RWPE1 (cell line): ENCODE data around the gene SOD2.
"Not testable (repeated sequence)": the region's sequence is repeated elsewhere in the genome, so short reads cannot be mapped to it uniquely, and the experiment has no call there.

Experiments
- CTCF ChIA-PET: fragments of 350-600 bp; sonication (Branson Sonifier 250); formaldehyde crosslinking; extraction: SDS; loops from one replicate; lab custom pipeline; 2021; lab: Yijun Ruan, JAX
- POLR2A ChIA-PET: fragments of 400-600 bp; formaldehyde crosslinking; extraction: SDS; loops from one replicate; lab custom pipeline; 2020; ENCODE audit warnings: antibody characterized with exemption; ENCODE audit not compliant: low non-redundant PET; lab: Yijun Ruan, JAX
- DNase-seq: peaks from one replicate; pipeline ENCODE4 v3.0.0; 2012; ENCODE audit warnings: low spot score
- H3K27ac ChIP-seq: fragments of 450-650 bp; 2 replicates; pipeline ENCODE4 v1.5.1; 2017
- TF ChIP-seq, protein P1 (sequence below): fragments of 450-650 bp; conservative IDR thresholded peaks from 2 replicates; pipeline ENCODE4 v1.5.1; 2017; ENCODE audit warnings: low read depth, mild to moderate bottlenecking

The SOD2 gene

DNA sequence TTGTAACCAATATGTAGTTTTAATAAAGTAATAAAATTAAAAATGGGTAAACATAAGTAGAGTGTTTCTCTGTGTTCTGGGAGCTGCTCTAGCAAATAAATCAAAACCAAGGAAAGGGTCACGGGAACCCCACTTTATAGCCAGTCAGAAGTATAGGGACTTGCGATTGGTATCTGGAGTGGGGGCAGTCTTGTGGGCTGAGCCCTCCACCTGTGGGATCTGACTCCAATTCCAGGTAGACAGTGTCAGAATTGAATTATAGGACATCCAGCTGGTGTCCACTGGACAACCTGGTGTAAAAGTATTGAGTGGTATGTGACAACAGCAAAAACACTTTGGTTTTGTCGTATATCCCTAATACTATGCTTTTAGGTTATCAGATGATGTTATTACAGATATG, 14.5 kb downstream of the SOD2 start:
- no peak overlapping the region for H3K27ac ChIP-seq
- DNase-seq: no peak
- ChIA-PET POLR2A (no interaction called here), CTCF (interaction anchor here (0.6 kb wide), 2 partner anchors 114 to 451 kb away, joined by 3 read pairs; no protein-coding TSS in a partner anchor)
- TF ChIP-seq, protein P1, sequence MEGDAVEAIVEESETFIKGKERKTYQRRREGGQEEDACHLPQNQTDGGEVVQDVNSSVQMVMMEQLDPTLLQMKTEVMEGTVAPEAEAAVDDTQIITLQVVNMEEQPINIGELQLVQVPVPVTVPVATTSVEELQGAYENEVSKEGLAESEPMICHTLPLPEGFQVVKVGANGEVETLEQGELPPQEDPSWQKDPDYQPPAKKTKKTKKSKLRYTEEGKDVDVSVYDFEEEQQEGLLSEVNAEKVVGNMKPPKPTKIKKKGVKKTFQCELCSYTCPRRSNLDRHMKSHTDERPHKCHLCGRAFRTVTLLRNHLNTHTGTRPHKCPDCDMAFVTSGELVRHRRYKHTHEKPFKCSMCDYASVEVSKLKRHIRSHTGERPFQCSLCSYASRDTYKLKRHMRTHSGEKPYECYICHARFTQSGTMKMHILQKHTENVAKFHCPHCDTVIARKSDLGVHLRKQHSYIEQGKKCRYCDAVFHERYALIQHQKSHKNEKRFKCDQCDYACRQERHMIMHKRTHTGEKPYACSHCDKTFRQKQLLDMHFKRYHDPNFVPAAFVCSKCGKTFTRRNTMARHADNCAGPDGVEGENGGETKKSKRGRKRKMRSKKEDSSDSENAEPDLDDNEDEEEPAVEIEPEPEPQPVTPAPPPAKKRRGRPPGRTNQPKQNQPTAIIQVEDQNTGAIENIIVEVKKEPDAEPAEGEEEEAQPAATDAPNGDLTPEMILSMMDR: no peak

DNA sequence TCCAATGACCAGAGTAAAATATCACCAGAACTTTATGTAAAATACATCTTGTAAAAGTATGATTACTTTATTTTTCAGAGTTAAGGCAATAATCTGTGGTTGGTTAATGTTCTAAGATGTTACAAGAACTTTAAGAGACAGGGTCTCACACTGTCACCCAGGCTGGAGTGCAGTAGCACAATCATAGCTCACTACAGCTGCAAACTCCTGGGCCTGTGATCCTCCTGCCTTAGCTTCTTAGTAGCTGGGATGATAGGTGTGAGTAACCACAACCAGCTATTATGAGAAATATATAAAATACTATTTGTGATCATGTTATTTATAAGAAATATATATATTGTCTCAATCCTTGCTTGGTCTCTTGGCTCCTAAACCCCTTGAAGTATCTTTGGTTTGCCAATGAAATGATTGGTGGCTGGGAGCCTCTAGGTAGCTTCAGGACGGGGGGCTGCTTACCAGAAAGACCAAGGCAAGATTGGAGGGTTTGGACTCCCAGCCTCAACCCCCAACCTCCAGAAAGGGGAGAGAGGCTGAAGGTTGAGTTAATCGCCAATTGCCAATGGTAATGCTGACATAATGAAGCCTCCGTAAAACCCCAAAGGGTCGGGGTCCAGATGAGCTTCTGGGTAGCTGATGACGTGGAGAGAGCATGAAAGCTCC, 15.4 kb downstream of the SOD2 start:
- no peak for DNase-seq
- ChIA-PET POLR2A (no interaction called here), CTCF (interaction anchor here (0.6 kb wide), 1 partner anchor 450 kb away, joined by 3 read pairs; no protein-coding TSS in a partner anchor)
- no peak overlapping the region for H3K27ac ChIP-seq
- TF ChIP-seq, protein P1: no peak

DNA sequence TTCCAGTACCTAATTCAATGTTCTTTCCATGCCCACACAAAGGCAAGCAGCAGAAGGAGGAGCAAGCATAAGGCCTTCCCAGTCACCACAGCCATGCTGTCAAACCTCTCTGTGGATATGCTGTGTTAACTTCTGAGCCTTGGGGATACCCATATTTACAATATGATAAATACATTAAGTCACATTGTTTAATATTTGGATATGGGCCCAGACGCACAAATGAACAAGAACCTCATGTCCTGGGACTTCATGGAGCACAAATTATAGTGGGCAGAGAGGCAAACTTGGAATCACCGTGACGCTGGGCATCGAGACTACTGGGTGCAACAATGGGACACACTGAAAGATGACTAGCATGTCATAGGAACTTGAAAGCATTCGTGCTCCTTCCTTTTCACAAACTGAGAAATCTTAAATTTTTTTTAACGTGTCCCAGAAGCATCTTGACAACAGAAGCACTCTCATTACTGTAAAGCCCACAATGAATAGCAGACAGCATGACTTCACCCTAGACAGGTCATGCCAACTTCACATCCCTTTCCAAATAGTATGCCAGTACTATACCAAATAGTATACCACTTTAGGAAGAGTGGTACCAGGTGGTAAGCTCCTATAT, 16.0 kb downstream of the SOD2 start:
- ChIA-PET POLR2A (no interaction called here), CTCF (no interaction called here)
- TF ChIP-seq, protein P1: no peak
- DNase-seq: no peak
- no peak overlapping the region for H3K27ac ChIP-seq

DNA sequence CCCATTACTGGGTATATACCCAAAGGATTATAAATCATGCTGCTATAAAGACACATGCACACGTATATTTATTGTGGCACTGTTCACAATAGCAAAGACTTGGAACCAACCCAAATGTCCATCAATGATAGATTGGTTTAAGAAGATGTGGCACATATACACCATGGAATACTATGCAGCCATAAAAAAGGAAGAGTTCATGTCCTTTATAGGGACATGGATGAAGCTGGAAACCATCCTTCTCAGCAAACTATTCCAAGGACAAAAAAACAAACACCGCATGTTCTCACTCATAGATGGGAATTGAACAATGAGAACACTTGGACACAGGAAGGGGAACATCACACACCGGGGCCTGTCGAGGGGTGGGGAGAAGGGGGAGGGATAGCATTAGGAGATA, 16.8 kb downstream of the SOD2 start:
- H3K27ac ChIP-seq, POLR2A ChIA-PET, DNase-seq, CTCF ChIA-PET: not testable (repeated sequence)

DNA sequence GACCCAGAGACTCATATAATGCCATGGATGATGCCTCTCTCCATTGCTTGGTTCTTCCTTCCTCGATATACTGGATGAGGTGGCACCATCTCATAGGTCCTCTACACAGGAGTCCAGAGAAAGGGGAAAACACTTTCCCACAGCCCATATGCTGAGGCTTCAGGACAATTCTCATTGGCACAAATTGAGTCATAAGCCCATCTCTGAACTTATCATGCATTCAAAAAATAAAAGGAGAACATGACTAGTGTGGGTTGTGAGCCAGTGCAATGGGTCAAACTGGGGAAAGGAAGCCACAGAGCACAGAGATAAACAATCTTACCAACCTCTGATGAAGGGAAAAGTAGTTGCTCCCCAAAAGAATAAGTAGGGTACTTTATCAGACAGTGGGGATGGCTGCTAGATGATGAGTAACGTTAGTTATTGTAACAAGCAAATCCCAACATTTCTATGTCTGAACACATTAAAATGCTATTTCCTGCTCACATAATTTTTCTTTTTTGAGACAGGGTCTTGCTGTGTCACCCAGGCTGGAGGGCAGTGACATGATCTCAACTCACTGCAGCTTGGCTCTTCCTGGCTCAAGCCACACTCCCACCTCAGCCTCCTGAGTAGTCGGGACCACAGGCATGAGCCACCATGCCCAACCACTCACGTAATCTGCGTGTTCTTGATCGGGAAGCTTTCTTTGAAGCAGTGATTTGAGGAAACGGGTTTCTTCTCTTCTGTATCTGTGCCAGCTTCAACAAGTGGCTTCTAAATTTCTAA, 27.0 kb downstream of the SOD2 start:
- TF ChIP-seq, protein P1: no peak
- ChIA-PET CTCF (interaction anchor here (0.9 to 1.2 kb wide), 2 partner anchors 11 to 465 kb away, joined by 3 read pairs; no protein-coding TSS in a partner anchor), POLR2A (no interaction called here)
- H3K27ac ChIP-seq: no peak overlapping the region
- no peak for DNase-seq

DNA sequence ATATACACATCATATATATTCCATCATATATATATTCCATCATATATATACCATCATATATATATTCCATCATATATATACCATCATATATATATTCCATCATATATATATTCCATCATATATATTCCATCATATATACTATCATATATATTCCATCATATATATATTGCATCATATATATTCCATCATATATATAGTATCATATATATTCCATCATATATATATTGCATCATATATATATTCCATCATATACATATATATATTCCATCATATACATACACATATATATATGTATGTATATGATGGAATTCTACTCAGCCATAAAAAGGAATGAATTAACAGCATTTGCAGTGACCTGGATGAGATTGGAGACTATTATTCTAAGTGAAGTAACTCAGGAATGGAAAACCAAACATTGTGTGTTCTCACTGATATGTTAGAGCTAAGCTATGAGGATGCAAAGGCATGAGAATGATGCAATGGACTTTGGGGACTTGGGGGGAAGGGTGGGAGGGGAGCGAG, 29.6 kb downstream of the SOD2 start:
- CTCF ChIA-PET, H3K27ac ChIP-seq, DNase-seq, POLR2A ChIA-PET: not testable (repeated sequence)

DNA sequence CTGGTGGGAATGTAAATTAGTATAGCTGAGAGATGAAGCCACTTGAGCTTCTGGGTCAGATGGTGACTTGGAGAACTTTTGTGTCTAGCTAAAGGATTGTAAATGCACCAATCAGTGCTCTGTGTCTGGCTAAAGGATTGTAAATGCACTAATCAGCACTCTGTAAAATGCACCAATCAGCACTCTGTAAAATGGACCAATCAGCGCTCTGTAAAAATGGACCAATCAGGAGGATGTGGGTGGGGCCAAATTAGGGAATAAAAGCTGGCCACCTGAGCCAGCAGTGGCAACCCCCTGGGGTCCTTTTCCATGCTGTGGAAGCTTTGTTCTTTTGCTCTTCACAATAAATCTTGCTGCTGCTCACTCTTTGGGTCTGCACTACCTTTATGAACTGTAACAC, 31.1 kb downstream of the SOD2 start:
- CTCF ChIA-PET: interaction anchor here (0.6 kb wide), 1 partner anchor 620 kb away, joined by 3 read pairs; no protein-coding TSS in a partner anchor
- POLR2A ChIA-PET, H3K27ac ChIP-seq, DNase-seq: not testable (repeated sequence)
